GM19463 (cell line): ENCODE data around the gene UBE2N.
A peak's percentile ranks its signal among the peaks of the same experiment; 100 is the strongest.

Experiments
- ATAC-seq: cut with Tn5 transposase; IDR thresholded peaks from one replicate; pipeline ENCODE4 v1.9.1; 2021; ENCODE audit warnings: mild to moderate bottlenecking, moderate library complexity; ENCODE audit not compliant: unreplicated experiment

Gene UBE2N

GRCh38 chr12:93441617-93442410 is at the start of gene UBE2N:
Gene UBE2N (minus strand): TSS chr12:93441947. CDS start chr12:93441884, 63 bp downstream.
- ATAC-seq, result peak; percentile 77

- ATAC-seq, result no peak
These were observed 42.7 kb upstream of the UBE2N start for GRCh38 chr12:93484315-93484981.

- ATAC-seq, result no peak
These were observed 41.5 kb upstream of the UBE2N start for GRCh38 chr12:93483151-93483807.

GRCh38 chr12:93482721-93483120 is 41.0 kb upstream of the UBE2N start:
- no peak for ATAC-seq

GRCh38 chr12:93476555-93476954 is 34.8 kb upstream of the UBE2N start:
- no peak for ATAC-seq

- ATAC-seq, result no peak
These were observed 27.6 kb upstream of the UBE2N start for GRCh38 chr12:93469386-93469785.

- peak; percentile 8 for ATAC-seq
These were observed 26.2 kb upstream of the UBE2N start for GRCh38 chr12:93468008-93468371.

GRCh38 chr12:93467351-93468007 is 25.7 kb upstream of the UBE2N start, which contains the start of gene MRPL42:
Gene MRPL42 (plus strand): TSS chr12:93467514. CDS start chr12:93469286, 1,772 bp downstream.
- ATAC-seq, result peak; percentile 89

- no peak for ATAC-seq
These were observed 25.0 kb upstream of the UBE2N start for GRCh38 chr12:93466625-93467350.

GRCh38 chr12:93465841-93466240 is 24.1 kb upstream of the UBE2N start:
- ATAC-seq, result no peak

- no peak for ATAC-seq
These were observed 19.8 kb upstream of the UBE2N start for GRCh38 chr12:93461503-93461902.

- no peak for ATAC-seq
These were observed 19.2 kb upstream of the UBE2N start for GRCh38 chr12:93460902-93461301.

GRCh38 chr12:93460003-93460402 is 18.3 kb upstream of the UBE2N start:
- no peak for ATAC-seq

GRCh38 chr12:93459097-93459496 is 17.4 kb upstream of the UBE2N start:
- ATAC-seq, result no peak

- no peak for ATAC-seq
These were observed 14.3 kb upstream of the UBE2N start for GRCh38 chr12:93456077-93456476.

- no peak for ATAC-seq
These were observed 11.9 kb upstream of the UBE2N start for GRCh38 chr12:93453633-93454032.

GRCh38 chr12:93451423-93452158 is 9.8 kb upstream of the UBE2N start:
- ATAC-seq, result no peak

GRCh38 chr12:93449277-93449676 is 7.5 kb upstream of the UBE2N start:
- ATAC-seq, result peak; percentile 88

GRCh38 chr12:93448796-93449195 is 7.0 kb upstream of the UBE2N start:
- ATAC-seq, result peak; percentile 30
